ENCODE data around the gene GAREM2. TPM values are rescaled to one million over a fixed set of nuclear protein-coding genes. Genes with fewer than 3 reads are reported as not detected.

GAREM2 gene
- polyA plus RNA-seq, 1 donor (not counting 4 experiments of a cell fraction or from before 2014, with no cell fraction given) = 0.03 TPM

GRCh38 chr2:26203906-26204305, 31.0 kb downstream of the GAREM2 start:
- Histone ChIP-seq H4K20me1 (ENCODE audit: control insufficient read depth, extremely low read depth, insufficient read depth, low read length) (no peaks in the 10 kb centered on the region), H3K79me2 (ENCODE audit: control insufficient read depth, insufficient read depth, low read length) (no peaks in the 10 kb centered on the region), H3K27me3 (ENCODE audit: control insufficient read depth, extremely low read depth, insufficient read depth, low read length) (no peaks in the 10 kb centered on the region), H3K4me2 (ENCODE audit: control insufficient read depth, extremely low read depth, insufficient read depth, low read depth, low read length) (no peak overlapping the region), H2AFZ (ENCODE audit: control insufficient read depth, low read length) (no peak overlapping the region), H3K4me1 (ENCODE audit: control insufficient read depth, extremely low read depth, insufficient read depth, low read length) (no peaks in the 10 kb centered on the region), H3K4me3 (ENCODE audit: control insufficient read depth in 2 of 3, extremely low read depth in 1 of 3, insufficient read depth in 2 of 3, low read depth in 1 of 3, low read length in 3 of 3) (no peak overlapping the region), H3K36me3 (ENCODE audit: control insufficient read depth in 2 of 2, extremely low read depth in 1 of 2, insufficient read depth in 2 of 2, low read length in 2 of 2) (peaks cover 22 to 26% of the 10 kb centered on the region in 2 experiments), H3K27ac (ENCODE audit: control insufficient read depth, insufficient read depth, low read length) (no peak overlapping the region), H3K9me3 (ENCODE audit: control insufficient read depth, low read depth, low read length) (no peaks in the 10 kb centered on the region), H3K9ac (ENCODE audit: control insufficient read depth, extremely low read depth, insufficient read depth, low read length) (no peak overlapping the region), H3K9me1 (ENCODE audit: control insufficient read depth, extremely low read depth, insufficient read depth, low read length) (no peaks in the 10 kb centered on the region)
- FAIRE-seq (no peak), DNase-seq (ENCODE audit: low read depth, low spot score) (no peak)
- TF ChIP-seq CTCF (optimal IDR thresholded peaks at IDR 0.05 in 1 of 3, IDR thresholded peaks at IDR 0.05 in 1 of 3, conservative IDR thresholded peaks at IDR 0.05 in 1 of 3; ENCODE audit: extremely low read depth in 1 of 3, insufficient read depth in 2 of 3, low read length in 3 of 3) = no peak
- dilution Hi-C loops (cut with MboI; ENCODE audit: extremely low pct_ligation_motif_present, low sequenced_read_pairs) = no loop called here

- TF ChIP-seq CTCF (optimal IDR thresholded peaks at IDR 0.05 in 1 of 3, IDR thresholded peaks at IDR 0.05 in 1 of 3, conservative IDR thresholded peaks at IDR 0.05 in 1 of 3; ENCODE audit: extremely low read depth in 1 of 3, insufficient read depth in 2 of 3, low read length in 3 of 3) (no peak), EZH2 (IDR thresholded peaks at IDR 0.05; ENCODE audit: low read length) (no peak)
- peaks cover 21 to 27% of the 10 kb centered on the region in 2 experiments for H3K36me3 ChIP-seq (ENCODE audit: control insufficient read depth in 2 of 2, extremely low read depth in 1 of 2, insufficient read depth in 2 of 2, low read length in 2 of 2)
- no peaks in the 10 kb centered on the region for H3K4me1 ChIP-seq (ENCODE audit: control insufficient read depth, extremely low read depth, insufficient read depth, low read length)
Observed at GRCh38 chr2:26212011-26212410, 39.1 kb downstream of the GAREM2 start.

More at GRCh38 chr2:26212011-26212410, 39.1 kb downstream of the GAREM2 start:
- FAIRE-seq (no peak), DNase-seq (ENCODE audit: low read depth, low spot score) (no peak)
- Histone ChIP-seq H3K27ac (ENCODE audit: control insufficient read depth, insufficient read depth, low read length) (no peak overlapping the region), H2AFZ (ENCODE audit: control insufficient read depth, low read length) (no peak overlapping the region), H3K4me2 (ENCODE audit: control insufficient read depth, extremely low read depth, insufficient read depth, low read depth, low read length) (no peak overlapping the region), H4K20me1 (ENCODE audit: control insufficient read depth, extremely low read depth, insufficient read depth, low read length) (no peaks in the 10 kb centered on the region), H3K9ac (ENCODE audit: control insufficient read depth, extremely low read depth, insufficient read depth, low read length) (no peak overlapping the region), H3K9me1 (ENCODE audit: control insufficient read depth, extremely low read depth, insufficient read depth, low read length) (no peaks in the 10 kb centered on the region), H3K9me3 (ENCODE audit: control insufficient read depth, low read depth, low read length) (no peaks in the 10 kb centered on the region), H3K4me3 (ENCODE audit: control insufficient read depth in 2 of 3, extremely low read depth in 1 of 3, insufficient read depth in 2 of 3, low read depth in 1 of 3, low read length in 3 of 3) (no peak overlapping the region), H3K27me3 (ENCODE audit: control insufficient read depth, extremely low read depth, insufficient read depth, low read length) (no peaks in the 10 kb centered on the region), H3K79me2 (ENCODE audit: control insufficient read depth, insufficient read depth, low read length) (no peaks in the 10 kb centered on the region)
- dilution Hi-C loops (cut with MboI; ENCODE audit: extremely low pct_ligation_motif_present, low sequenced_read_pairs) = no loop called here
